ENCODE measurements around the gene ZNF33B. TPM values are rescaled to one million over a fixed set of nuclear protein-coding genes. Genes with fewer than 3 reads are reported as not detected.

The ZNF33B gene
- total and polyA plus RNA-seq, 9 of the 15 experiments (the other 6 are each of a cell fraction or from before 2014, with no cell fraction given) = 6.9 to 23.9 (median 15.4) TPM

- TF ChIP-seq ZNF23 (CRISPR knock-in tag; IDR thresholded peaks at IDR 0.05) = no peak
- TF ChIP-seq ZNF274 (IDR thresholded peaks at IDR 0.05; ENCODE audit: borderline replicate concordance, low read depth, low read length) = no peak
- no peak for TF ChIP-seq TEAD1 (CRISPR knock-in tag; IDR thresholded peaks at IDR 0.05)
- no peak for TF ChIP-seq GABPB2 (CRISPR knock-in tag; conservative IDR thresholded peaks at IDR 0.05)
- TF ChIP-seq ZNF407 (IDR thresholded peaks at IDR 0.05; ENCODE audit: low read depth) = no peak
- peak; percentile 89 for TF ChIP-seq ZSCAN29 (IDR thresholded peaks at IDR 0.05)
- no peak for TF ChIP-seq ATF6 (CRISPR knock-in tag; IDR thresholded peaks at IDR 0.05)
- no peak for TF ChIP-seq TAF9B (IDR thresholded peaks at IDR 0.05; ENCODE audit: partially characterized antibody)
- no peak for TF ChIP-seq SIN3B (IDR thresholded peaks at IDR 0.05; ENCODE audit: low read depth)
- TF ChIP-seq ZNF134 (CRISPR knock-in tag; conservative IDR thresholded peaks at IDR 0.05) = no peak
- TF ChIP-seq ARID1B (IDR thresholded peaks at IDR 0.05) = peak; percentile 63
- peak; percentile 43; the same call in 1 of the 2 replicates for TF ChIP-seq TAL1 (IDR thresholded peaks at IDR 0.05)
- no peak for TF ChIP-seq PRMT5 (CRISPR knock-in tag; IDR thresholded peaks at IDR 0.05)
- TF ChIP-seq PHB2 (IDR thresholded peaks at IDR 0.05; ENCODE audit: low read depth) = no peak
- peak in 1 of 2 experiments; percentile 30; a peak in 1 of 4 replicates for TF ChIP-seq HDAC1 (IDR thresholded peaks at IDR 0.05)
- TF ChIP-seq E2F4 (CRISPR knock-in tag; IDR thresholded peaks at IDR 0.05; ENCODE audit: low read depth) = no peak
- TF ChIP-seq CBFA2T2 (conservative IDR thresholded peaks at IDR 0.05) = no peak; the same call in 1 of the 2 replicates
- no peak for TF ChIP-seq ZKSCAN8 (CRISPR knock-in tag; IDR thresholded peaks at IDR 0.05)
- TF ChIP-seq GATAD2A (IDR thresholded peaks at IDR 0.05) = peak; percentile 54; the same call in 1 of the 2 replicates
- TF ChIP-seq DIDO1 (tag; IDR thresholded peaks at IDR 0.05; ENCODE audit: low read depth) = no peak
Measured at GRCh38 chr10:42543840-42544372, 94.5 kb downstream of the ZNF33B start (continued).
